OCI-LY1 (cell line): Measurements from ENCODE around the gene LAPTM5.

ENCODE experiments used
- CTCF ChIP-seq: fragments of 200-600 bp; sonication (generic), shearing (Covaris generic); IDR thresholded peaks from 2 replicates; pipeline ENCODE4 v1.5.1; 2017; ENCODE audit warnings: mild to moderate bottlenecking, antibody characterized with exemption, low read length, moderate library complexity, mixed read lengths
- EZH2 ChIP-seq: fragments of 200-600 bp; sonication (generic), shearing (Covaris generic); IDR thresholded peaks from 2 replicates; pipeline ENCODE4 v1.8.0; 2017; ENCODE audit warnings: borderline replicate concordance, mixed run types, mild to moderate bottlenecking, antibody characterized with exemption, low read length, moderate library complexity, mixed read lengths

GRCh38 chr1:30754684-30755171 lies 2.8 kb downstream of the LAPTM5 start:
- TF ChIP-seq CTCF (no peak), EZH2 (no peak)
